Kidney epithelial cell (primary cell): Measurements from ENCODE around the gene ADH4. TPM values are rescaled to one million over a fixed set of nuclear protein-coding genes. Genes with fewer than 3 reads are reported as not detected.
"Not testable (repeated sequence)": the region's sequence is repeated elsewhere in the genome, so short reads cannot be mapped to it uniquely, and the experiment has no call there.

Experiments used
- DNase-seq: peaks from one replicate; pipeline ENCODE4 v3.0.0-alpha.2; 2010; ENCODE audit warnings: low read depth
- H3K27me3 ChIP-seq: 2 replicates; pipeline ENCODE4 v1.6.0; 2011; ENCODE audit warnings: low read length; ENCODE audit not compliant: control insufficient read depth, insufficient read depth
- H3K36me3 ChIP-seq: 2 replicates; pipeline ENCODE4 v1.5.1; 2011; ENCODE audit warnings: low read length; ENCODE audit not compliant: control insufficient read depth, insufficient read depth
- H3K4me3 ChIP-seq: 2 replicates; pipeline ENCODE4 v1.5.1; 2011; ENCODE audit warnings: low read depth, mild to moderate bottlenecking, control low read depth, low read length
- total RNA-seq: library from RNA; depleted of rRNA; stranded (reverse); fragments of >200 nt; gene quantifications from 2 replicates; pipeline ENCODE4 v1.2.3, GENCODE V29; 2015
- TF ChIP-seq, protein P1 (sequence below): IDR thresholded peaks from 2 replicates; pipeline ENCODE4 v1.5.1; 2011; ENCODE audit warnings: mild to moderate bottlenecking, moderate library complexity, low read length, control low read depth, inconsistent platforms; ENCODE audit not compliant: insufficient read depth, poor library complexity, severe bottlenecking

ADH4 gene
- total RNA-seq, 1 donor from 2014 or later, result not detected

DNA sequence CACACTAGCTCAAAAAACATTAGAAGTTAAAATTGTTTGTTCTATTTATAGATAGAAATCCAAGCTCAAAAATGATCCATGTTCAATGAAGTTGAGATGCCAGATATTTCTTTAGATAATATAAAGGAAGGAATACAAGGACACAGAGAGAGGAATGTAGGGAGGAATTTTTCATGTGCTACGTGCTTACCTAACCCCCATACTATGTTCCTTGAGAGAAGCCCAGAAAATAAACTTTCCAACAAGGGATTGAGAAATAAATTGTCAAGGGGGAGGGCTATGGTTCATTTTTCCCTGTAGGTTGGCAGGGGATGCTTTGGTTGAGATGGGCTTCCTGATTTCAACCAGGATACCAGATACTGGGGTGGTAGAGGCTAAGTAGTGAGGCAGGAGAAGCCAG, 39.9 kb downstream of the ADH4 start:
- no peak for DNase-seq
- TF ChIP-seq, protein P1, sequence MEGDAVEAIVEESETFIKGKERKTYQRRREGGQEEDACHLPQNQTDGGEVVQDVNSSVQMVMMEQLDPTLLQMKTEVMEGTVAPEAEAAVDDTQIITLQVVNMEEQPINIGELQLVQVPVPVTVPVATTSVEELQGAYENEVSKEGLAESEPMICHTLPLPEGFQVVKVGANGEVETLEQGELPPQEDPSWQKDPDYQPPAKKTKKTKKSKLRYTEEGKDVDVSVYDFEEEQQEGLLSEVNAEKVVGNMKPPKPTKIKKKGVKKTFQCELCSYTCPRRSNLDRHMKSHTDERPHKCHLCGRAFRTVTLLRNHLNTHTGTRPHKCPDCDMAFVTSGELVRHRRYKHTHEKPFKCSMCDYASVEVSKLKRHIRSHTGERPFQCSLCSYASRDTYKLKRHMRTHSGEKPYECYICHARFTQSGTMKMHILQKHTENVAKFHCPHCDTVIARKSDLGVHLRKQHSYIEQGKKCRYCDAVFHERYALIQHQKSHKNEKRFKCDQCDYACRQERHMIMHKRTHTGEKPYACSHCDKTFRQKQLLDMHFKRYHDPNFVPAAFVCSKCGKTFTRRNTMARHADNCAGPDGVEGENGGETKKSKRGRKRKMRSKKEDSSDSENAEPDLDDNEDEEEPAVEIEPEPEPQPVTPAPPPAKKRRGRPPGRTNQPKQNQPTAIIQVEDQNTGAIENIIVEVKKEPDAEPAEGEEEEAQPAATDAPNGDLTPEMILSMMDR, result no peak
- Histone ChIP-seq H3K27me3 (no peaks in the 10 kb centered on the region), H3K36me3 (no peaks in the 10 kb centered on the region), H3K4me3 (no peak overlapping the region)

DNA sequence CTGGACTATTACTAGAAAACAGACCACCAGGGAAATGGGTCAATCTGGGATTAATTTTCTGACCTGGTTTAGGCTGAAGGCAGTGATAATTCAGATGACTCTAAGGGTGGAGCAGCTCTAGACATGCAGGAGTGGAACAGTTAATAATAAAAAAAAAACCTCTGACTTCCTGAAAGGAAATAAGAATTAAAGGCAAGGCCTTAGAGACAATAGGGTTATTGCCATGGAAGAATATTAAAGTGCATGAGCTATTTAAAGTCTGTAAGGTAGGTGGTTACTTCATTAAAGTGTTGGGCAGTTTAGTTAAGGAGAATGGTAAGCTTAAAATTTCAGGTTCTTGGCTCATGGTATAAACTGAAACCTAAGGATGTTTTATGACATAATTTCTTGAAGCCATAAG, 40.9 kb downstream of the ADH4 start:
- H3K36me3 ChIP-seq, result no peaks in the 10 kb centered on the region

DNA sequence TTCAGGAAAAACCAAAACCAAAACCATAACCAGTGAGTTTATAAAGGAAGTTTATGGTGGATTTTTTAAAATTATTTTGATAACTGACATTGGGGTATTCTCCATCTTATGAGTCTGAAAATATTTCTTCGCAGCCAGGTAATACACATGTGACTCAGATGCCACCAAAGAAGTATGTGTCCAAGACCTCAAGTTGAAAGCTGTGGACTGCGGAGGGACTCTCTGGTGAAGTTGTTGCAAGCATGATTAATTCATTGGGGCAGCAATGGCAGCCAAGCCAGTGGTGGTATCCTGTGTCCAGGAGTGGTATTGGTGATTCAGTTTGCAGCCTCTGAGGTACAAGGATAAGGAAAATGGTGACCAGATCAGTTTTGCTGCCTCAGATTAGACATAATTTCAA, 41.5 kb downstream of the ADH4 start:
- Histone ChIP-seq H3K27me3 (no peaks in the 10 kb centered on the region), H3K36me3 (no peaks in the 10 kb centered on the region), H3K4me3 (no peak overlapping the region)
- DNase-seq, result no peak
- TF ChIP-seq, protein P1, result no peak

More for the DNA sequence above, 40.9 kb downstream of the ADH4 start:
- H3K27me3 ChIP-seq, result no peaks in the 10 kb centered on the region
- TF ChIP-seq, protein P1, result no peak
- no peak for DNase-seq
- no peak overlapping the region for H3K4me3 ChIP-seq

DNA sequence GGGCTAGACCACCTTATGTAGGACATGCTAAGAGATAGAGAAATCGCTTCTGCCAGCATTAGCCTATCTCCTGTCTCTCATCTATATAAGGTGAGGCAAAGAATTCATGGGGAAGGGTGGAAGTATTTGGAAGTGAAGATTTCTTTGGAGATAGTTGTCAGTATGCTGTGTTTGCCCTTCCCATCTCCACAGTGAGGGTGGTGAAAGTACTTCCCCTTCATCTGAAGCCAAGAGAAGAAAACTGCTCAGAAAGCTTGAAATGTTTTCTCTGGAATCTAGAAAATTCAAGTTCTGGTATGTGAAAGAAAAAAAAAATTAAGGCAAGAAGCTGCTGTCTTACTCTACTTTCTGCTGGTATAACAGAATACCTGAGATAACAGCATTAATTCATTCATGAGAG, 43.2 kb downstream of the ADH4 start:
- Histone ChIP-seq H3K4me3 (no peak overlapping the region), H3K27me3 (no peaks in the 10 kb centered on the region), H3K36me3 (no peaks in the 10 kb centered on the region)
- TF ChIP-seq, protein P1, result no peak
- DNase-seq, result no peak

DNA sequence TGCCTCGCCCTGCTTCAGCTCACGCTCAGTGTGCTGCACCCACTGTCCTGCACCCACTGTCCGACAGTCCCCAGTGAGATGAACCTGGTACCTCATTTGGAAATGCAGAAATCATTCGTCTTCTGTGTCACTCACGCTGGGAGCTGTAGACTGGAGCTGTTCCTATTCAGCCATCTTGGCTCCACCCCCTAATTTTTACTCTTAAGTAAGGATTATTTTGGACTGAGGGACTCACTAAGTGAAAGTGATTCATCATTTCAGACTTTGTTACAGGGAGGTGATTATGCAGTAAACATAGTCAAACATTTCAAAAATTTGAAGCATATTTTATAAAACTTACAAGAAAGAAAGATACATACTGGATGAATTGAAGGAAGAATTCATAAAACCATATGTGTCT, 44.3 kb downstream of the ADH4 start:
- H3K27me3 ChIP-seq, H3K36me3 ChIP-seq, DNase-seq, H3K4me3 ChIP-seq: not testable (repeated sequence)

DNA sequence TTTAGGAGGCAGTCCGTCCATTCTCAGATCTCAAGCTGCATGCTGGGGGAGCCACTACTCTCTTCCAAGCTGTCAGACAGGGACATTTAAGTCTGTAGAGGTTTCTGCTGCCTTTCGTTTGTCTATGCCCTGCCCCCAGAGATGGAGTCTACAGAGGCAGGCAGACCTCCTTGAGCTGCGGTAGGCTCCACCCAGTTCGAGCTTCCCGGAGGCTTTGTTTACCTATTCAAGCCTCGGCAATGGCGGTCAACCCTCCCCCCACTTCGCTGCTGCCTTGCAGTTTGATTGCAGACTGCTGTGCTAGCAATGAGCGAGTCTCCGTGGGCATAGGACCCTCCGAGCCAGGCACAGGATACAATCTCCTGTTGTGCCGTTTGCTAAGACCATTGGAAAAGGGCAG, 44.8 kb downstream of the ADH4 start:
- no peak for DNase-seq
- TF ChIP-seq, protein P1, result no peak
- Histone ChIP-seq H3K4me3 (no peak overlapping the region), H3K27me3 (no peaks in the 10 kb centered on the region), H3K36me3 (no peaks in the 10 kb centered on the region)

DNA sequence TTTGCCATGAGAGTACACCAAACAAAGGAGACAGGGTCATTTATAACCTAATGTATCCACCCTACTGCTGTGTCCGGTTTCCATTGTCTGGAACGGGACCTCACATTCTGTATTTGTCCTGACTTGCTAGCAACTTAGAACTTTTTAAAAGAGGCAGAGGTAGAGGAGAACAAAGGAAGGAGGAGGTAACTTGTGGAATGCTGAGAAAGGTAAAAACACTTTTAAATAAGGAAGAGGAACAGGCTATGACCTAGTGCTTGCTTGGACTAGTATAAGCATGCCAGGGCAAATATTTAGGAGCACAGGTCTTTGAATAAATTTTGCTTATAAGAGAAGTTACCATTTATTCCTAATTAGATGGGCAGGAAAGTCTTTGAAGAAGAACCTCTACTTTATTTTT, 52.3 kb downstream of the ADH4 start:
- not testable (repeated sequence) for H3K4me3 ChIP-seq, DNase-seq

More for the DNA sequence above, 52.3 kb downstream of the ADH4 start:
- H3K36me3 ChIP-seq, H3K27me3 ChIP-seq: not testable (repeated sequence)
